Colonic mucosa (tissue), 4 donors: ENCODE measurements around the gene GSDME. TPM values are rescaled to one million over a fixed set of nuclear protein-coding genes. Genes with fewer than 3 reads are reported as not detected.

Experiments
- DNase-seq: peaks from one replicate; pipeline ENCODE4 v3.0.0-alpha.2; 2020
- H3K27ac ChIP-seq: fragments of 200-600 bp; one replicate; pipeline ENCODE4 v1.8.0; 2021
- H3K27me3 ChIP-seq: fragments of 200-600 bp; one replicate; pipeline ENCODE4 v1.8.0; 2021
- H3K36me3 ChIP-seq: fragments of 200-600 bp; one replicate; pipeline ENCODE4 v1.8.0; 2021
- H3K4me1 ChIP-seq: fragments of 200-600 bp; one replicate; pipeline ENCODE4 v1.8.0; 2021; ENCODE audit warnings: mild to moderate bottlenecking
- H3K4me3 ChIP-seq: fragments of 200-600 bp; one replicate; pipeline ENCODE4 v1.8.0; 2021
- H3K9ac ChIP-seq, 2 donors: one replicate each; pipeline ENCODE4 v1.7.0; 2013; ENCODE audit warnings: control low read depth in 2 of 2, low read depth in 2 of 2, low read length in 2 of 2
- H3K9me3 ChIP-seq: fragments of 200-600 bp; one replicate; pipeline ENCODE4 v1.8.0; 2021
- CTCF ChIP-seq: fragments of 200-600 bp; IDR thresholded peaks from one replicate; pipeline ENCODE4 v1.8.0; 2022; ENCODE audit warnings: antibody characterized with exemption, mild to moderate bottlenecking
- intact Hi-C: fragments of 100-400 bp; cut with DNase I; formaldehyde crosslinking; loops from one replicate; pipeline ENCODE4 v1.14.1; 2022
- total RNA-seq, 2 donors: library from RNA; stranded (reverse); fragmentation: NEBNext Ultra II Directional in 1 of 2; extraction: Animal tissue kit (Norgen Biotek cat#: 25700) in 1 of 2; gene quantifications; one replicate each; pipeline ENCODE4 v1.2.1, GENCODE V29; 2021
- donor health status: healthy.
- donor health status: DM: no; HTN: no; CAD: no.
- donor health status: DM: no; HTN: no; CAD: no.

GSDME gene
- total RNA-seq, 2 donors from 2014 or later = 0.62 to 1.0 TPM

GRCh38 chr7:24685708-24686107, 71.6 kb downstream of the GSDME start:
- intact Hi-C loops = no loop called here
- Histone ChIP-seq H3K9me3 (no peaks in the 10 kb centered on the region), H3K36me3 (no peaks in the 10 kb centered on the region), H3K4me1 (no peaks in the 10 kb centered on the region), H3K27me3 (no peaks in the 10 kb centered on the region), H3K9ac (no peak overlapping the region), H3K27ac (no peak overlapping the region), H3K4me3 (no peak overlapping the region)
- no peak for TF ChIP-seq CTCF
- no peak for DNase-seq

GRCh38 chr7:24670782-24671181, 86.5 kb downstream of the GSDME start:
- no peak for DNase-seq
- Histone ChIP-seq H3K4me3 (no peak overlapping the region), H3K27me3 (no peaks in the 10 kb centered on the region), H3K27ac (no peak overlapping the region), H3K36me3 (no peaks in the 10 kb centered on the region), H3K9me3 (no peaks in the 10 kb centered on the region), H3K9ac (no peak overlapping the region), H3K4me1 (no peaks in the 10 kb centered on the region)
- intact Hi-C loops = no loop called here
- no peak for TF ChIP-seq CTCF

- intact Hi-C loops = loop anchor here (5.0 to 10.0 kb wide), 3 partner anchors 268 to 1095 kb away; no protein-coding TSS in a partner anchor
- no peak for TF ChIP-seq CTCF
- H3K4me3 ChIP-seq = no peak overlapping the region
Measured at GRCh38 chr7:24669971-24670591, 87.2 kb downstream of the GSDME start.

GRCh38 chr7:24668927-24669635, 88.2 kb downstream of the GSDME start:
- DNase-seq = no peak
- intact Hi-C loops = loop anchor here (5.0 to 10.0 kb wide), 3 partner anchors 267 to 1094 kb away; no protein-coding TSS in a partner anchor
- Histone ChIP-seq H3K4me1 (no peaks in the 10 kb centered on the region), H3K36me3 (no peaks in the 10 kb centered on the region), H3K27ac (no peak overlapping the region), H3K9ac (no peak overlapping the region), H3K4me3 (no peak overlapping the region), H3K9me3 (no peaks in the 10 kb centered on the region), H3K27me3 (no peaks in the 10 kb centered on the region)
- no peak for TF ChIP-seq CTCF

More at GRCh38 chr7:24669971-24670591, 87.2 kb downstream of the GSDME start:
- no peaks in the 10 kb centered on the region for H3K36me3 ChIP-seq
- H3K9me3 ChIP-seq = no peaks in the 10 kb centered on the region
- H3K27ac ChIP-seq = no peak overlapping the region
- DNase-seq = no peak
- H3K4me1 ChIP-seq = no peaks in the 10 kb centered on the region
- no peaks in the 10 kb centered on the region for H3K27me3 ChIP-seq
- H3K9ac ChIP-seq = no peak overlapping the region

- DNase-seq = peak; percentile 48
- H3K9me3 ChIP-seq = no peaks in the 10 kb centered on the region
- H3K27ac ChIP-seq = no peak overlapping the region
- H3K4me1 ChIP-seq = no peaks in the 10 kb centered on the region
- H3K9ac ChIP-seq = no peak overlapping the region
- no peaks in the 10 kb centered on the region for H3K36me3 ChIP-seq
- H3K27me3 ChIP-seq = no peaks in the 10 kb centered on the region
- H3K4me3 ChIP-seq = no peak overlapping the region
- peak; percentile 52 for TF ChIP-seq CTCF
- intact Hi-C loops = loop anchor here (5.0 to 10.0 kb wide), 3 partner anchors 263 to 1091 kb away; no protein-coding TSS in a partner anchor
Measured at GRCh38 chr7:24665564-24666294, 91.5 kb downstream of the GSDME start.
